GM19468 (cell line): Measurements from ENCODE around the gene ESYT2.
"Not testable (repeated sequence)": the region's sequence is repeated elsewhere in the genome, so short reads cannot be mapped to it uniquely, and the experiment has no call there.

Source experiments
- ATAC-seq: cut with Tn5 transposase; IDR thresholded peaks from one replicate; pipeline ENCODE4 v1.9.1; 2021; ENCODE audit warnings: mild to moderate bottlenecking, moderate library complexity, moderate number of reproducible peaks; ENCODE audit not compliant: unreplicated experiment; ENCODE audit errors: extremely low read depth

The ESYT2 gene

GRCh38 chr7:158704524-158705233, 124.6 kb downstream of the ESYT2 start, which contains the start of gene NCAPG2:
Gene NCAPG2, minus strand, starts transcription at chr7:158704804. Its CDS starts 2,905 bp downstream, at chr7:158701899.
- ATAC-seq, result peak; percentile 99

GRCh38 chr7:158703679-158704523, 125.4 kb downstream of the ESYT2 start:
- not testable (repeated sequence) for ATAC-seq

GRCh38 chr7:158702944-158703343, 126.4 kb downstream of the ESYT2 start:
- no peak for ATAC-seq

GRCh38 chr7:158702196-158702595, 127.1 kb downstream of the ESYT2 start:
- no peak for ATAC-seq

- ATAC-seq, result no peak
These were observed 129.3 kb downstream of the ESYT2 start for GRCh38 chr7:158700008-158700407.

- ATAC-seq, result no peak
These were observed 130.0 kb downstream of the ESYT2 start for GRCh38 chr7:158699341-158699740.

GRCh38 chr7:158698657-158699195, 130.6 kb downstream of the ESYT2 start:
- no peak for ATAC-seq

- ATAC-seq, result not testable (repeated sequence)
These were observed 131.7 kb downstream of the ESYT2 start for GRCh38 chr7:158697597-158697996.

GRCh38 chr7:158695726-158696452, 133.4 kb downstream of the ESYT2 start:
- ATAC-seq, result peak; percentile 72

- ATAC-seq, result no peak
These were observed 134.3 kb downstream of the ESYT2 start for GRCh38 chr7:158695056-158695455.

- no peak for ATAC-seq
These were observed 134.7 kb downstream of the ESYT2 start for GRCh38 chr7:158694650-158695049.

GRCh38 chr7:158689488-158689887, 139.8 kb downstream of the ESYT2 start:
- ATAC-seq, result no peak

GRCh38 chr7:158687406-158687805, 141.9 kb downstream of the ESYT2 start:
- ATAC-seq, result no peak

- no peak for ATAC-seq
These were observed 143.6 kb downstream of the ESYT2 start for GRCh38 chr7:158685693-158686092.

GRCh38 chr7:158684329-158684728, 145.0 kb downstream of the ESYT2 start:
- ATAC-seq, result no peak

GRCh38 chr7:158683541-158683940, 145.8 kb downstream of the ESYT2 start:
- no peak for ATAC-seq

GRCh38 chr7:158682456-158682855, 146.9 kb downstream of the ESYT2 start:
- no peak for ATAC-seq
